PC-3 (cell line): ENCODE results near the gene RASAL1.

Experiments
- EZH2phosphoT487 ChIP-seq: fragments of 300-600 bp; sonication (generic); IDR thresholded peaks from 2 replicates; pipeline ENCODE4 v1.6.1; 2018; ENCODE audit warnings: mild to moderate bottlenecking, antibody characterized with exemption, low read length, borderline replicate concordance
- TF ChIP-seq, protein P1 (sequence below): fragments of 300-600 bp; sonication (generic); conservative IDR thresholded peaks from 2 replicates; pipeline ENCODE4 v1.5.1; 2017; ENCODE audit warnings: antibody characterized with exemption, low read depth, mild to moderate bottlenecking, low read length

DNA sequence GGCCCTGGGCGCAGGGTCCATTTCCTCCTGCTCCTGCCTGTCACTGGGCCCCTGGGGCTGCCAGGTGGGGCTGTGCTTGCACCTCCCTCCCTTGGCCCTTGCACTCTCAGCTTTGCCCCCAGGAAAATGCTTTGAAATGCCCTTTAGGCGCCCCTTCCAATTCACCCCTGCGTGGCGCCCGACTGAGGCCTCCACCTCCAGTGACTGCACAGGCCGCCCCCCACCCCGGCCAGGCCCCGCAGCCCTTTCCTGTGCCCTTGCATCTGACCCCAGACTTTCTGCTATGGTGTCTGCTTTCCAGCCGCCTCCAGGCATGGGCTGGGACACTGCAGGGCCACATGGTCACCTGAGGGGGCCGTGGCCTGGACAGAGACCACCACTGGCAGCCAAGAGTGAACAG, 32.3 kb upstream of the RASAL1 start:
- TF ChIP-seq, protein P1, sequence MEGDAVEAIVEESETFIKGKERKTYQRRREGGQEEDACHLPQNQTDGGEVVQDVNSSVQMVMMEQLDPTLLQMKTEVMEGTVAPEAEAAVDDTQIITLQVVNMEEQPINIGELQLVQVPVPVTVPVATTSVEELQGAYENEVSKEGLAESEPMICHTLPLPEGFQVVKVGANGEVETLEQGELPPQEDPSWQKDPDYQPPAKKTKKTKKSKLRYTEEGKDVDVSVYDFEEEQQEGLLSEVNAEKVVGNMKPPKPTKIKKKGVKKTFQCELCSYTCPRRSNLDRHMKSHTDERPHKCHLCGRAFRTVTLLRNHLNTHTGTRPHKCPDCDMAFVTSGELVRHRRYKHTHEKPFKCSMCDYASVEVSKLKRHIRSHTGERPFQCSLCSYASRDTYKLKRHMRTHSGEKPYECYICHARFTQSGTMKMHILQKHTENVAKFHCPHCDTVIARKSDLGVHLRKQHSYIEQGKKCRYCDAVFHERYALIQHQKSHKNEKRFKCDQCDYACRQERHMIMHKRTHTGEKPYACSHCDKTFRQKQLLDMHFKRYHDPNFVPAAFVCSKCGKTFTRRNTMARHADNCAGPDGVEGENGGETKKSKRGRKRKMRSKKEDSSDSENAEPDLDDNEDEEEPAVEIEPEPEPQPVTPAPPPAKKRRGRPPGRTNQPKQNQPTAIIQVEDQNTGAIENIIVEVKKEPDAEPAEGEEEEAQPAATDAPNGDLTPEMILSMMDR = no peak
- TF ChIP-seq EZH2phosphoT487 = no peak
